SU-DHL-6 (cell line): ENCODE data around the gene ACVR1.

Experiments
- H2AFZ ChIP-seq: fragments of 200-600 bp; sonication (generic); 2 replicates; pipeline ENCODE4 v1.6.1; 2014; ENCODE audit warnings: low read depth, mild to moderate bottlenecking, moderate library complexity, mixed read lengths, antibody characterized with exemption, low read length; ENCODE audit not compliant: severe bottlenecking
- H3F3A ChIP-seq: fragments of 200-600 bp; shearing (Covaris generic); 2 replicates; pipeline ENCODE4 v1.6.0; 2016; ENCODE audit warnings: antibody characterized with exemption, mild to moderate bottlenecking; ENCODE audit not compliant: insufficient read depth
- H3K27ac ChIP-seq: fragments of 200-600 bp; sonication (generic); 2 replicates; pipeline ENCODE4 v1.5.1; 2016; ENCODE audit warnings: low read depth, mild to moderate bottlenecking, low read length, moderate library complexity, mixed read lengths
- H3K27me3 ChIP-seq: fragments of 200-600 bp; sonication (generic), shearing (Covaris generic); 2 replicates; pipeline ENCODE4 v1.6.0; 2014; ENCODE audit warnings: mild to moderate bottlenecking, low read length
- H3K36me3 ChIP-seq: fragments of 200-600 bp; sonication (generic); 2 replicates; pipeline ENCODE4 v1.6.1; 2014; ENCODE audit warnings: mild to moderate bottlenecking, low read length, mixed read lengths
- H3K4me2 ChIP-seq: fragments of 300-600, 200-600 bp; shearing (Covaris generic), sonication (generic); 2 replicates; pipeline ENCODE4 v1.6.0; 2014; ENCODE audit warnings: low read length, low read depth, mild to moderate bottlenecking; ENCODE audit not compliant: poor library complexity, severe bottlenecking
- H3K4me3 ChIP-seq: fragments of 200-600 bp; sonication (generic); 2 replicates; pipeline ENCODE4 v1.5.1; 2014; ENCODE audit warnings: antibody characterized with exemption, low read length, mild to moderate bottlenecking, mixed read lengths; ENCODE audit not compliant: insufficient read depth, poor library complexity, severe bottlenecking
- H3K79me2 ChIP-seq: fragments of 200-600 bp; sonication (generic); 2 replicates; pipeline ENCODE4 v1.6.1; 2014; ENCODE audit warnings: mild to moderate bottlenecking, low read length, moderate library complexity; ENCODE audit not compliant: insufficient read depth
- H3K9ac ChIP-seq: fragments of 200-600 bp; sonication (generic); 2 replicates; pipeline ENCODE4 v1.7.0; 2014; ENCODE audit warnings: mild to moderate bottlenecking, low read length
- H3K9me2 ChIP-seq: fragments of 200-600 bp; sonication (generic); replicated peaks from 2 replicates; pipeline ENCODE4 v1.6.1; 2014; ENCODE audit warnings: low read length; ENCODE audit not compliant: insufficient read depth
- H3K9me3 ChIP-seq: fragments of 200-600 bp; sonication (generic); 2 replicates; pipeline ENCODE4 v1.6.1; 2014; ENCODE audit warnings: low read length, mixed read lengths; ENCODE audit not compliant: insufficient read depth
- H4K20me1 ChIP-seq: fragments of 200-600 bp; sonication (generic); 2 replicates; pipeline ENCODE4 v1.6.1; 2014; ENCODE audit warnings: low read depth, mild to moderate bottlenecking, antibody characterized with exemption, low read length, moderate library complexity, mixed read lengths
- EZH2phosphoT487 ChIP-seq: fragments of 200-600 bp; sonication (generic), shearing (Covaris generic); conservative IDR thresholded peaks from 2 replicates; pipeline ENCODE4 v1.6.1; 2018; ENCODE audit warnings: mild to moderate bottlenecking, antibody characterized with exemption, low read length, moderate library complexity, mixed read lengths
- TF ChIP-seq, protein P1 (sequence below): fragments of 200-600 bp; sonication (generic); IDR thresholded peaks from one replicate; pipeline ENCODE4 v1.5.1; 2017; ENCODE audit warnings: antibody characterized with exemption, mild to moderate bottlenecking, low read length, moderate library complexity; ENCODE audit not compliant: insufficient read depth, poor library complexity, severe bottlenecking

Gene ACVR1

DNA sequence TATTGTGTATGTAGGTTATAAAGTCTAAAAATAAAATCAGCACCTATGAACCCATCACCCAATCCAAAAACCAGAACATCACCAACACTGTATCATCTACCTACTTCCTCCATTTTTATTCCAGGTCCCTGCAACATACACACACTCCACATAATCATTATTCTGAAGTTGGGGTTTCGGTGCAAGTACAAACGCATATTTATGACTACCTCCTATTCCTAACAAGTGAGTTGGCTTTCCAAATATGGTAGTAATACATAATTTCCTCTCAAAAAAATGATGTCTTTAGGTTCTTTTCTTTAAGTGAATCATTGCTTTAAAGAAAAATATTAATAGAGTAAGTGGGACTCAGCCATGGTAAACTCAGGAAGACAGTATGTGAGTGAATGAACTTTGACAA, 3.3 kb downstream of the ACVR1 start:
- peaks cover 8% of the 10 kb centered on the region; the same call in 1 of the 2 replicates for H3F3A ChIP-seq
- H3K27me3 ChIP-seq: no peaks in the 10 kb centered on the region
- no peaks in the 10 kb centered on the region for H4K20me1 ChIP-seq
- no peak overlapping the region for H3K4me3 ChIP-seq
- H3K36me3 ChIP-seq: no peaks in the 10 kb centered on the region
- H3K4me2 ChIP-seq: no peak overlapping the region
- no peak overlapping the region for H3K27ac ChIP-seq
- H2AFZ ChIP-seq: no peak overlapping the region
- TF ChIP-seq EZH2phosphoT487: no peak
- TF ChIP-seq, protein P1, sequence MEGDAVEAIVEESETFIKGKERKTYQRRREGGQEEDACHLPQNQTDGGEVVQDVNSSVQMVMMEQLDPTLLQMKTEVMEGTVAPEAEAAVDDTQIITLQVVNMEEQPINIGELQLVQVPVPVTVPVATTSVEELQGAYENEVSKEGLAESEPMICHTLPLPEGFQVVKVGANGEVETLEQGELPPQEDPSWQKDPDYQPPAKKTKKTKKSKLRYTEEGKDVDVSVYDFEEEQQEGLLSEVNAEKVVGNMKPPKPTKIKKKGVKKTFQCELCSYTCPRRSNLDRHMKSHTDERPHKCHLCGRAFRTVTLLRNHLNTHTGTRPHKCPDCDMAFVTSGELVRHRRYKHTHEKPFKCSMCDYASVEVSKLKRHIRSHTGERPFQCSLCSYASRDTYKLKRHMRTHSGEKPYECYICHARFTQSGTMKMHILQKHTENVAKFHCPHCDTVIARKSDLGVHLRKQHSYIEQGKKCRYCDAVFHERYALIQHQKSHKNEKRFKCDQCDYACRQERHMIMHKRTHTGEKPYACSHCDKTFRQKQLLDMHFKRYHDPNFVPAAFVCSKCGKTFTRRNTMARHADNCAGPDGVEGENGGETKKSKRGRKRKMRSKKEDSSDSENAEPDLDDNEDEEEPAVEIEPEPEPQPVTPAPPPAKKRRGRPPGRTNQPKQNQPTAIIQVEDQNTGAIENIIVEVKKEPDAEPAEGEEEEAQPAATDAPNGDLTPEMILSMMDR: no peak
- no peak overlapping the region for H3K9ac ChIP-seq
- H3K79me2 ChIP-seq: no peaks in the 10 kb centered on the region
- no peaks in the 10 kb centered on the region for H3K9me2 ChIP-seq
- no peaks in the 10 kb centered on the region for H3K9me3 ChIP-seq

DNA sequence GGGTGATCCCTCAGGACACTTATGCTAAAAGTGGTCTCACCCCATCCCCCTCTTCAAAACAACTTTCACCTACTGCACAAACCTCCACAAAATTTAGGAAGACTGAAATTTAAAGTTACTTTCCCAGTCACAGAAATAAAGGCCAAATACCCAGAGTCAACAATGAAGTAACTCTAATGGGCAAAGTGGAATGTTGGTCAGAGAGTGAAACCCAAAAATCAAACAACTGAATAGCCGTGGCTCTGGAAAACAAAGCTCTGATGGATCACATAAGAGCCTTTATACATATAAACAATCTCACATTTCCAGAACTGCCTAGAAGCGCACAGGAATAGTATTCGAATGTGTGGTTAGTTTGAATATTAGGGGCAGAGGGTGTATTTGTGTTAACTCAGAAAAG, 4.7 kb downstream of the ACVR1 start:
- TF ChIP-seq, protein P1: no peak
- no peak for TF ChIP-seq EZH2phosphoT487

DNA sequence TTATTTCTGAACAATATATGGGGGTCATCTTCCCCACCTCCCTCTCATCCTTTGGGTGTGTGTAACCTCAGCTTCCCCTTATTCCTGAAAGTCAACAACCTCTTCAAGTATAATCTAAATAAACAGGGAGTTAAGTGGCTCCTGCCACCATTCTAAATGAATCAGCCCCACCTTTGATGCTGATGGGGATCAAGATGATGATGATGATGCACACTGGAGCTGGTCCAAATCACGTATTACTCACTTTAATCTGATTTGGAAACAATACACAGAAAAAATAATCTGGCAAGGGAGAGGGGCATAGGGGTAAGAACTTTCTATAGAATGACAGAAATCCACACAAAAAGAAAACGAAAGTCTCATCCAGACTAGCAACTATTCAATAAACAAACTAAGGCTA, 7.1 kb downstream of the ACVR1 start:
- no peaks in the 10 kb centered on the region for H3F3A ChIP-seq
- no peaks in the 10 kb centered on the region for H4K20me1 ChIP-seq
- no peak overlapping the region for H3K9ac ChIP-seq
- H3K4me2 ChIP-seq: no peak overlapping the region
- no peak overlapping the region for H3K4me3 ChIP-seq
- H3K9me3 ChIP-seq: no peaks in the 10 kb centered on the region
- no peak for TF ChIP-seq EZH2phosphoT487
- TF ChIP-seq, protein P1: no peak
- H3K36me3 ChIP-seq: no peaks in the 10 kb centered on the region
- no peak overlapping the region for H3K27ac ChIP-seq
- no peak overlapping the region for H2AFZ ChIP-seq
- H3K9me2 ChIP-seq: no peaks in the 10 kb centered on the region
- no peaks in the 10 kb centered on the region for H3K79me2 ChIP-seq
- no peaks in the 10 kb centered on the region for H3K27me3 ChIP-seq

More for the DNA sequence above, 4.7 kb downstream of the ACVR1 start:
- Histone ChIP-seq H3K4me2 (no peak overlapping the region), H3K9ac (no peak overlapping the region), H3K79me2 (no peaks in the 10 kb centered on the region), H3F3A (0 out of 2 replicates have a peak, but pooled peaks cover 4% of the 10 kb centered on the region), H4K20me1 (no peaks in the 10 kb centered on the region), H3K36me3 (no peaks in the 10 kb centered on the region), H3K27ac (no peak overlapping the region), H3K27me3 (no peaks in the 10 kb centered on the region), H2AFZ (no peak overlapping the region), H3K9me3 (no peaks in the 10 kb centered on the region), H3K9me2 (no peaks in the 10 kb centered on the region), H3K4me3 (no peak overlapping the region)
